HEK293 (cell line): Measurements from ENCODE around the gene SH3RF3.

Source experiments
- ATF2 ChIP-seq: fragments of 450-650 bp; formaldehyde crosslinking; IDR thresholded peaks from 2 replicates; pipeline ENCODE4 v1.5.1; 2016; ENCODE audit warnings: missing biosample characterization, missing genetic modification characterization, low read depth
- CTCF ChIP-seq: fragments of 450-650 bp; formaldehyde crosslinking; IDR thresholded peaks from 2 replicates; pipeline ENCODE4 v1.5.1; 2016; ENCODE audit warnings: missing biosample characterization, missing genetic modification characterization
- KLF9 ChIP-seq: fragments of 450-650 bp; formaldehyde crosslinking; IDR thresholded peaks from 2 replicates; pipeline ENCODE4 v1.5.1; 2016; ENCODE audit warnings: missing biosample characterization, missing genetic modification characterization, low read depth
- REPIN1 ChIP-seq: fragments of 450-650 bp; formaldehyde crosslinking; IDR thresholded peaks from 2 replicates; pipeline ENCODE4 v1.5.1; 2017; ENCODE audit warnings: missing biosample characterization, missing genetic modification characterization, low read depth
- TCF7L2 ChIP-seq: IDR thresholded peaks from 2 replicates; pipeline ENCODE4 v1.6.1; 2011; ENCODE audit warnings: low read depth, mild to moderate bottlenecking, inconsistent platforms, low read length, moderate library complexity, borderline replicate concordance
- ZBTB10 ChIP-seq: fragments of 450-650 bp; formaldehyde crosslinking; IDR thresholded peaks from 2 replicates; pipeline ENCODE4 v1.5.1; 2016; ENCODE audit warnings: missing biosample characterization, missing genetic modification characterization
- ZNF114 ChIP-seq: fragments of 450-650 bp; formaldehyde crosslinking; IDR thresholded peaks from 2 replicates; pipeline ENCODE4 v1.5.0; 2017; ENCODE audit warnings: missing biosample characterization, missing genetic modification characterization
- ZNF23 ChIP-seq: fragments of 450-650 bp; formaldehyde crosslinking; IDR thresholded peaks from 2 replicates; pipeline ENCODE4 v1.5.1; 2016; ENCODE audit warnings: missing biosample characterization, missing genetic modification characterization, borderline replicate concordance
- ZNF274 ChIP-seq, 2 experiments: fragments of 200-500 bp in 1 of 2; fragments of 450-650 bp in 1 of 2; sonication (Bioruptor generic) in 1 of 2; formaldehyde crosslinking in 1 of 2; IDR thresholded peaks; 2 replicates each; pipeline versions ENCODE4 v1.5.1 to v1.6.1; 2014 to 2016; ENCODE audit warnings: borderline replicate concordance in 1 of 2, inconsistent platforms in 1 of 2, low read length in 1 of 2, missing biosample characterization in 1 of 2, missing genetic modification characterization in 1 of 2
- ZNF335 ChIP-seq: fragments of 450-650 bp; formaldehyde crosslinking; conservative IDR thresholded peaks from 2 replicates; pipeline ENCODE4 v1.5.1; 2016; ENCODE audit warnings: missing biosample characterization, missing genetic modification characterization
- ZNF639 ChIP-seq: fragments of 450-650 bp; formaldehyde crosslinking; IDR thresholded peaks from 2 replicates; pipeline ENCODE4 v1.5.1; 2016; ENCODE audit warnings: missing biosample characterization, missing genetic modification characterization
- ZNF791 ChIP-seq: fragments of 450-650 bp; formaldehyde crosslinking; IDR thresholded peaks from 2 replicates; pipeline ENCODE4 v1.5.1; 2016; ENCODE audit warnings: missing biosample characterization, missing genetic modification characterization

GRCh38 chr2:109467701-109468100, 338.7 kb downstream of the SH3RF3 start:
- TF ChIP-seq ZNF639 (no peak), REPIN1 (no peak), ZNF114 (no peak), CTCF (tag by site-specific recombination) (no peak), TCF7L2 (no peak), ATF2 (no peak), ZNF335 (tag by site-specific recombination) (no peak), ZNF274 (IDR thresholded peaks at IDR 0.05; ENCODE audit: low read length) (no peak), ZNF274 (tag by site-specific recombination; IDR thresholded peaks at IDR 0.05; ENCODE audit: borderline replicate concordance) (no peak), ZBTB10 (no peak), KLF9 (tag by site-specific recombination) (no peak), ZNF23 (tag by site-specific recombination) (no peak), ZNF791 (tag by site-specific recombination) (no peak)
